Peyer's patch (tissue), 4 donors: ENCODE results near the gene RGMA.

Experiments
- CTCF ChIP-seq, 6 experiments: fragments of 450-650 bp in 4 of 6; fragments of 200-600 bp in 2 of 6; sonication (generic) in 1 of 6; IDR thresholded peaks; one replicate each; pipeline ENCODE4 v1.5.1; 2017 to 2019; ENCODE audit warnings: antibody characterized with exemption in 6 of 6, mild to moderate bottlenecking in 3 of 6, moderate library complexity in 1 of 6
- POLR2A ChIP-seq, 2 donors: fragments of 450-650 bp; IDR thresholded peaks; one replicate each; pipeline ENCODE4 v1.5.1; 2017; ENCODE audit warnings: antibody characterized with exemption in 2 of 2, mild to moderate bottlenecking in 2 of 2, moderate library complexity in 2 of 2

DNA sequence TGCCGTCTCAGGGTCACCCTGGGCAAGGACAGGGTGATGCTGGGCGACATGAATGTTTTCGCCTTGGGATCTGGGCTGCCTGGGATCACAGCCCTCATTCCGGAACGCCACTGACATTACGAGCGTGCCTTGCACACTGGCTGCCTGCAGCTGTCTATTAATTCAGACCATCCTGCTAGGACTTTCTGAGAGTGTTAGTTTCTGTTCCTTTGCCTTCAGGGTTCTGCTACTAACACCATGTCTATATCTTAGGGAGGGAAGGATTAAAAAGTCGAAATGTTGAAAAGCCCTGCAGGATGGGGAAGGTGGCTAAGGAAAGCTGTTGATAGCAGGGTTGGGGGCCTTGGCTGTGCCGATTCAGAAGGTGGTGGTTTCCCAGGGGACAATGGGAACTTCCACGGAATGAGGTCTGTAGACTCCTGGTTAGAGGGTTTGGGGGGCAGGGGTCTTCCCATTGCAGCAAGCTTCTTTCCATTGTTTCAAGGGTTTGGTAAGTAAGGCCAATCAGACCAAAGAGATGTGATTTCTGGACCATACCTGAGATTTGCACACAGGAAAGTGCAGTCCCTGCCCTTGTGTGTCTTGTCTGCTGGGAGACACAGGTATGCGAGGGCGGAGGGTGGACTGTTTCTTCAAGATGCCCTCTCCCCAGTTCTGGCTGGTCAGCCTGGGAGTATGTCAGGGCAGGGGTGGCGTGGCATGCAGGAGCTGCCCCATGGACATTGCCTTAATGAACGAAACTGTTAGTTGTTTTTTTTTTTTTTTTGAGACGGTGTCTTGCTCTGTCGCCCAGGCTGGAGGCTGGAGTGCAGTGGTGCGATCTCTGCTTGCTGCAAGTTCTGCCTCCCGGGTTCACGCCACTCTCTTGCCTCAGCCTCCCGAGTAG, 50.9 kb downstream of the RGMA start:
- TF ChIP-seq CTCF (IDR thresholded peaks at IDR 0.05): no peak
- no peak for TF ChIP-seq POLR2A (IDR thresholded peaks at IDR 0.05)
